SK-N-SH (cell line): ENCODE measurements around the gene SLC24A3. TPM values are rescaled to one million over a fixed set of nuclear protein-coding genes. Genes with fewer than 3 reads are reported as not detected.

Experiments used
- CTCF ChIA-PET: fragments of 300-600, 350-600 bp; formaldehyde crosslinking; extraction: SDS; loops from one replicate; lab custom pipeline; 2021; lab: Yijun Ruan, JAX
- POLR2A ChIA-PET: fragments of 350-600 bp; sonication (Branson Sonifier 250); formaldehyde crosslinking; extraction: SDS; loops from one replicate; lab custom pipeline; 2020; ENCODE audit warnings: antibody characterized with exemption, inconsistent platforms; lab: Yijun Ruan, JAX
- DNase-seq: peaks from one replicate; pipeline ENCODE4 v3.0.0; 2012
- H2AFZ ChIP-seq: fragments of 200-600 bp; sonication (generic); 2 replicates; pipeline ENCODE4 v1.8.1; 2016; ENCODE audit warnings: antibody characterized with exemption, mild to moderate bottlenecking, low read depth
- H3F3A ChIP-seq: fragments of 200-600 bp; sonication (generic); replicated peaks from 2 replicates; pipeline ENCODE3; 2016; ENCODE audit warnings: antibody characterized with exemption, mild to moderate bottlenecking; ENCODE audit not compliant: insufficient read depth
- H3K27ac ChIP-seq, 2 experiments: fragments of 200-500 bp in 1 of 2; fragments of 200-600 bp in 1 of 2; sonication (Bioruptor generic) in 1 of 2; sonication (generic), shearing (Covaris generic) in 1 of 2; 2 replicates each; pipeline versions ENCODE4 v1.5.1 to v1.6.1; 2014 to 2016; ENCODE audit warnings: low read depth in 2 of 2, inconsistent platforms in 1 of 2, low read length in 1 of 2, mild to moderate bottlenecking in 1 of 2, mixed read lengths in 1 of 2
- H3K27me3 ChIP-seq: fragments of 200-600 bp; sonication (generic), shearing (Covaris generic); 2 replicates; pipeline ENCODE4 v1.6.1; 2016; ENCODE audit warnings: mixed run types; ENCODE audit not compliant: insufficient read depth
- H3K36me3 ChIP-seq, 2 experiments: fragments of 200-500 bp in 1 of 2; fragments of 200-600 bp in 1 of 2; sonication (Bioruptor generic) in 1 of 2; sonication (generic) in 1 of 2; replicated peaks in 1 of 2; 2 replicates each; pipeline versions ENCODE3 to v1.5.1; 2014 to 2016; ENCODE audit warnings: low read length in 1 of 2, mild to moderate bottlenecking in 1 of 2; ENCODE audit not compliant: insufficient read depth in 2 of 2, control insufficient read depth in 1 of 2
- H3K4me1 ChIP-seq, 2 experiments: fragments of 200-500 bp in 1 of 2; fragments of 200-600 bp in 1 of 2; sonication (Bioruptor generic) in 1 of 2; sonication (generic), shearing (Covaris generic) in 1 of 2; 2 replicates each; pipeline versions ENCODE4 v1.5.1 to v1.6.1; 2014 to 2016; ENCODE audit warnings: low read depth in 1 of 2, low read length in 1 of 2, mixed run types in 1 of 2; ENCODE audit not compliant: insufficient read depth in 2 of 2, control insufficient read depth in 1 of 2
- H3K4me2 ChIP-seq: fragments of 200-600 bp; sonication (generic), shearing (Covaris generic); 2 replicates; pipeline ENCODE4 v1.6.1; 2017; ENCODE audit warnings: mixed run types
- H3K4me3 ChIP-seq, 2 experiments: fragments of 200-500 bp in 1 of 2; fragments of 200-600 bp in 1 of 2; sonication (Bioruptor generic) in 1 of 2; sonication (generic), shearing (Covaris generic) in 1 of 2; 2 replicates each; pipeline versions ENCODE4 v1.5.1 to v1.8.1; 2014 to 2016; ENCODE audit warnings: low read depth in 2 of 2, inconsistent platforms in 1 of 2, low read length in 1 of 2, mild to moderate bottlenecking in 1 of 2, mixed read lengths in 1 of 2, moderate library complexity in 1 of 2
- H3K79me2 ChIP-seq: fragments of 200-600 bp; sonication (generic); 2 replicates; pipeline ENCODE4 v1.8.1; 2017; ENCODE audit warnings: mild to moderate bottlenecking; ENCODE audit not compliant: insufficient read depth
- H3K9ac ChIP-seq: fragments of 200-600 bp; sonication (generic); 2 replicates; pipeline ENCODE4 v1.6.1; 2017; ENCODE audit warnings: mixed run types
- H3K9me2 ChIP-seq: fragments of 200-600 bp; sonication (generic); 2 replicates; pipeline ENCODE4 v1.6.1; 2017; ENCODE audit warnings: mixed run types
- H3K9me3 ChIP-seq: fragments of 200-600 bp; sonication (generic); 2 replicates; pipeline ENCODE4 v1.6.1; 2017; ENCODE audit warnings: mixed run types, mild to moderate bottlenecking, moderate library complexity
- H4K20me1 ChIP-seq: fragments of 200-600 bp; sonication (generic); 2 replicates; pipeline ENCODE4 v1.6.1; 2017; ENCODE audit warnings: mild to moderate bottlenecking, mixed run types; ENCODE audit not compliant: insufficient read depth
- EZH2phosphoT487 ChIP-seq: fragments of 200-600 bp; sonication (generic); IDR thresholded peaks from 2 replicates; pipeline ENCODE4 v1.6.1; 2017; ENCODE audit warnings: low read depth, mixed run types, mild to moderate bottlenecking, antibody characterized with exemption, moderate library complexity, borderline replicate concordance
- FOSL2 ChIP-seq: IDR thresholded peaks from 2 replicates; pipeline ENCODE4 v1.4.0; 2012; ENCODE audit warnings: low read depth, mild to moderate bottlenecking, moderate library complexity, borderline replicate concordance
- GABPA ChIP-seq: IDR thresholded peaks from 2 replicates; pipeline ENCODE4 v1.4.0; 2012; ENCODE audit warnings: low read depth, mild to moderate bottlenecking
- GATA2 ChIP-seq: sonication (generic); formaldehyde crosslinking; IDR thresholded peaks from 2 replicates; pipeline ENCODE4 v1.5.0; 2020; ENCODE audit warnings: mild to moderate bottlenecking, missing genetic modification reagents
- JUND ChIP-seq: IDR thresholded peaks from 2 replicates; pipeline ENCODE4 v1.4.0; 2012
- MAX ChIP-seq: IDR thresholded peaks from 2 replicates; pipeline ENCODE4 v1.4.0; 2012; ENCODE audit warnings: low read depth
- MEF2A ChIP-seq: IDR thresholded peaks from 2 replicates; pipeline ENCODE4 v1.4.0; 2012; ENCODE audit warnings: low read depth, borderline replicate concordance
- RCOR1 ChIP-seq: fragments of 150-350 bp; IDR thresholded peaks from 2 replicates; pipeline ENCODE4 v1.6.1; 2017; ENCODE audit warnings: antibody characterized with exemption, low read length
- RFX5 ChIP-seq: IDR thresholded peaks from 2 replicates; pipeline ENCODE4 v1.6.1; 2012; ENCODE audit warnings: mild to moderate bottlenecking, improper control_type of control experiment, low read length
- RXRA ChIP-seq: IDR thresholded peaks from 2 replicates; pipeline ENCODE4 v1.4.0; 2012; ENCODE audit warnings: low read depth, mild to moderate bottlenecking, borderline replicate concordance
- SIN3A ChIP-seq: IDR thresholded peaks from 2 replicates; pipeline ENCODE4 v1.6.1; 2012; ENCODE audit warnings: low read depth, mild to moderate bottlenecking, low read length, moderate library complexity, borderline replicate concordance
- TAF1 ChIP-seq: IDR thresholded peaks from 2 replicates; pipeline ENCODE4 v1.6.1; 2012; ENCODE audit warnings: low read depth, mild to moderate bottlenecking, low read length, moderate library complexity, borderline replicate concordance
- TCF12 ChIP-seq: IDR thresholded peaks from 2 replicates; pipeline ENCODE4 v1.4.0; 2012
- USF2 ChIP-seq: fragments of 150-350 bp; IDR thresholded peaks from 2 replicates; pipeline ENCODE4 v1.6.1; 2017; ENCODE audit warnings: antibody characterized with exemption, low read length, low read depth, borderline replicate concordance
- ZBTB33 ChIP-seq: IDR thresholded peaks from 2 replicates; pipeline ENCODE4 v1.4.0; 2012; ENCODE audit warnings: low read depth, borderline replicate concordance
- WGBS: methylation state at CpG from one replicate; pipeline ENCODE4 v1.1.6; 2017; ENCODE audit warnings: low lambda C conversion rate; 5-methylcytosine and 5-hydroxymethylcytosine counted together
- polyA plus RNA-seq, 3 experiments: library from polyadenylated mRNA; depleted of rRNA; stranded (reverse); fragments of >200 nt; gene quantifications; 2 replicates each; pipeline ENCODE4 v1.2.3, GENCODE V29; 2012

SLC24A3 gene
- polyA plus RNA-seq, 1 of the 3 experiments (the other 2 are of a cell fraction): not detected

GRCh38 chr20:19761326-19761725 lies 548.9 kb downstream of the SLC24A3 start:
- no peaks in the 10 kb centered on the region for H3K9me2 ChIP-seq
- ChIA-PET POLR2A (no interaction called here), CTCF (interaction anchor here (0.7 to 0.8 kb wide), 2 partner anchors 15 to 21 kb away, joined by 3 read pairs; no protein-coding TSS in a partner anchor)
- H3K9ac ChIP-seq: no peak overlapping the region
- H4K20me1 ChIP-seq: peaks cover 9% of the 10 kb centered on the region; the same call in 1 of the 2 replicates
- peaks cover 9 to 17% of the 10 kb centered on the region in 2 experiments for H3K4me1 ChIP-seq
- H3K27ac ChIP-seq: no peak overlapping the region
- H3K79me2 ChIP-seq: peaks cover 14% of the 10 kb centered on the region; the same call in 1 of the 2 replicates
- TF ChIP-seq EZH2phosphoT487: no peak
- no peak for TF ChIP-seq GABPA
- no peak for TF ChIP-seq MAX
- no peak for TF ChIP-seq ZBTB33
- peaks cover 0 to 2% of the 10 kb centered on the region in 2 experiments for H3K36me3 ChIP-seq
- no peaks in the 10 kb centered on the region for H3K9me3 ChIP-seq
- H3K27me3 ChIP-seq: no peaks in the 10 kb centered on the region
- H2AFZ ChIP-seq: no peak overlapping the region
- H3F3A ChIP-seq: no peaks in the 10 kb centered on the region
- no peak overlapping the region for H3K4me2 ChIP-seq
- DNase-seq: no peak
- H3K4me3 ChIP-seq: no peak overlapping the region

- H3K79me2 ChIP-seq: peaks cover 14% of the 10 kb centered on the region; the same call in 1 of the 2 replicates
- no peaks in the 10 kb centered on the region for H3K9me3 ChIP-seq
- no peak overlapping the region for H3K4me3 ChIP-seq
- peaks cover 0 to 2% of the 10 kb centered on the region in 2 experiments for H3K36me3 ChIP-seq
- H3K27me3 ChIP-seq: no peaks in the 10 kb centered on the region
- DNase-seq: no peak
- no peaks in the 10 kb centered on the region for H3F3A ChIP-seq
- H3K4me1 ChIP-seq: peaks cover 6 to 15% of the 10 kb centered on the region in 2 experiments
- ChIA-PET POLR2A (no interaction called here), CTCF (interaction anchor here (0.7 to 0.8 kb wide), 2 partner anchors 14 to 21 kb away, joined by 3 read pairs; no protein-coding TSS in a partner anchor)
- TF ChIP-seq RXRA (no peak), RCOR1 (no peak), MAX (no peak), RFX5 (no peak), TCF12 (no peak), GABPA (no peak), MEF2A (no peak), FOSL2 (no peak), TAF1 (no peak), GATA2 (CRISPR knock-in tag) (no peak), SIN3A (no peak), JUND (no peak), USF2 (no peak)
- 95% methylated on average over 2 of the region's 2 CpGs for WGBS
- no peaks in the 10 kb centered on the region for H3K9me2 ChIP-seq
- no peak overlapping the region for H2AFZ ChIP-seq
- H3K27ac ChIP-seq: no peak overlapping the region
- no peak overlapping the region for H3K9ac ChIP-seq
- H4K20me1 ChIP-seq: peaks cover 9% of the 10 kb centered on the region; the same call in 1 of the 2 replicates
- no peak overlapping the region for H3K4me2 ChIP-seq
These were observed 549.4 kb downstream of the SLC24A3 start for GRCh38 chr20:19761841-19762240.
